Right atrium auricular region (tissue), 2 donors: ENCODE data around the gene RRAGD. TPM values are rescaled to one million over a fixed set of nuclear protein-coding genes. Genes with fewer than 3 reads are reported as not detected.

Experiments used
- DNase-seq: peaks from one replicate; pipeline ENCODE4 v3.0.0-alpha.2; 2019; ENCODE audit warnings: low spot score
- H3K27ac ChIP-seq, 2 donors: fragments of 200-600 bp; sonication (generic); 1 replicate in 1 of 2; 2 replicates in 1 of 2; pipeline ENCODE4 v1.5.1; 2016 to 2019
- H3K27me3 ChIP-seq, 2 donors: fragments of 200-600 bp; sonication (generic); one replicate each; pipeline versions ENCODE4 v1.5.1 to v1.6.0; 2017 to 2019
- H3K36me3 ChIP-seq: fragments of 200-600 bp; sonication (generic); one replicate; pipeline ENCODE4 v1.5.1; 2016
- H3K4me1 ChIP-seq, 2 donors: fragments of 200-600 bp; sonication (generic); one replicate each; pipeline versions ENCODE4 v1.5.1 to v1.6.0; 2017 to 2019
- H3K4me3 ChIP-seq, 2 donors: fragments of 200-600 bp; sonication (generic); 1 replicate in 1 of 2; 2 replicates in 1 of 2; pipeline ENCODE4 v1.5.1; 2017 to 2019; ENCODE audit warnings: mild to moderate bottlenecking in 1 of 2, moderate library complexity in 1 of 2
- H3K9me3 ChIP-seq, 2 donors: fragments of 200-600 bp; sonication (generic); one replicate each; pipeline ENCODE4 v1.5.1; 2019
- total RNA-seq, 2 donors: library from RNA; depleted of rRNA; stranded (reverse); fragments of >200 nt; gene quantifications; one replicate each; pipeline ENCODE4 v1.1.0, GENCODE V29; 2016
- TF ChIP-seq, protein P1 (sequence below), 2 donors: fragments of 200-600 bp; sonication (generic); IDR thresholded peaks; one replicate each; pipeline ENCODE4 v1.5.1; 2019; ENCODE audit warnings: antibody characterized with exemption in 2 of 2

The RRAGD gene
- total RNA-seq, 2 donors from 2014 or later = 56.4 to 98.0 TPM

DNA sequence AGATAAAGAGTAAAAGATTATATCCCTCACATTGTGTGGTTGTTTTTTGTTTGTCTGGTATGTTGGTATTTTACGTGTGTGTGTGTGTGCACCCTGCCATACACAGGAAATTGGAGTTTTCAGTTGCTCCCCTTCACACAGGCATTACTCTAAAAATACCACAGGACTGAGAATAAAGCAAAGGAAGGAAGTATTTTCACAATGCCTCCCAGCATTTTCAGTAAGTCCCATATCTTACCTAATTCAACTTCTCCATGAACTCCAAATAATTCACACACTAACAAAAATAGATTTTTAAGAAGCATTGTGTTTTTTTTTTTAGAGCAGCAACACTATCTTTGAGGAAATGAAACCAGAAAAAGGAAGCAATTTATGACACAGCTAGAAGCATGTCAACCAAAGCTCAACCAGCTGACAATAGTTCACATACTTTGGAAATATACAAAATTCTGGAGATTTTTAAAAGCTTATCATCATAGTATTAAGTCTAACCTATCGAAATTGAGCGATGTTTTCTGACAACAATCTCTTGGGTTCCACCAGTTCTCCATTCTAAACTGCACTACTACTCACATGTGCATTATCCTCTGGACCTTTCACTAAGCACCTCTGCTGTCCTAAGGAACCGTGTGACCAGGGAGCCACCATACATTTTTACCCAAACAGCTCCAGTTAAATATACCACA lies 61.6 kb downstream of the RRAGD start:
- H3K36me3 ChIP-seq = no peaks in the 10 kb centered on the region
- no peak for DNase-seq
- H3K27me3 ChIP-seq = no peaks in the 10 kb centered on the region
- H3K27ac ChIP-seq = peak overlapping the region; percentile 17 to 99
- peak overlapping the region in 1 of 2 donors; percentile 86 for H3K4me3 ChIP-seq
- H3K4me1 ChIP-seq = peaks cover 0 to 53% of the 10 kb centered on the region in 2 donors
- H3K9me3 ChIP-seq = no peaks in the 10 kb centered on the region
- TF ChIP-seq, protein P1, sequence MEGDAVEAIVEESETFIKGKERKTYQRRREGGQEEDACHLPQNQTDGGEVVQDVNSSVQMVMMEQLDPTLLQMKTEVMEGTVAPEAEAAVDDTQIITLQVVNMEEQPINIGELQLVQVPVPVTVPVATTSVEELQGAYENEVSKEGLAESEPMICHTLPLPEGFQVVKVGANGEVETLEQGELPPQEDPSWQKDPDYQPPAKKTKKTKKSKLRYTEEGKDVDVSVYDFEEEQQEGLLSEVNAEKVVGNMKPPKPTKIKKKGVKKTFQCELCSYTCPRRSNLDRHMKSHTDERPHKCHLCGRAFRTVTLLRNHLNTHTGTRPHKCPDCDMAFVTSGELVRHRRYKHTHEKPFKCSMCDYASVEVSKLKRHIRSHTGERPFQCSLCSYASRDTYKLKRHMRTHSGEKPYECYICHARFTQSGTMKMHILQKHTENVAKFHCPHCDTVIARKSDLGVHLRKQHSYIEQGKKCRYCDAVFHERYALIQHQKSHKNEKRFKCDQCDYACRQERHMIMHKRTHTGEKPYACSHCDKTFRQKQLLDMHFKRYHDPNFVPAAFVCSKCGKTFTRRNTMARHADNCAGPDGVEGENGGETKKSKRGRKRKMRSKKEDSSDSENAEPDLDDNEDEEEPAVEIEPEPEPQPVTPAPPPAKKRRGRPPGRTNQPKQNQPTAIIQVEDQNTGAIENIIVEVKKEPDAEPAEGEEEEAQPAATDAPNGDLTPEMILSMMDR (IDR thresholded peaks at IDR 0.05) = no peak

DNA sequence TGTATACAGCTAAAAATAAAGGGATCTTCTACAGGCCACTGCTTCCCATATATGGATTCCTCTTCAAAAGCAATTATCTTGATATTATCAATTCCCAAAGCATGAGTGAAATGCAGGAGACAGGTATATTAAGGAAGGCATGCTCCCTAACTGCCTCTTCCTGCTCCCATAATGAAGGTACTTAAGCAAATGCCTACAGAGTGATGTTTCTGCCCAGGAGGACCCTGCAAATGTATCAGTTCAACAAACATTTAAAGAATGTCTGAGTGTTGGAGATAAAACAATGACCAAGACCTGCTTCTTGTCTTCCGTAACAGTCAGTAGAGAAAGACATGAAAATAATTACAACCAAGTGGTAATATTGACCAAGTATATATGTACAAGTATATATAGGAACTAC lies 63.7 kb downstream of the RRAGD start:
- TF ChIP-seq, protein P1 (IDR thresholded peaks at IDR 0.05) = no peak
- Histone ChIP-seq H3K9me3 (no peaks in the 10 kb centered on the region), H3K27me3 (no peaks in the 10 kb centered on the region), H3K4me1 (peaks cover 0 to 63% of the 10 kb centered on the region in 2 donors), H3K27ac (no peak overlapping the region), H3K36me3 (no peaks in the 10 kb centered on the region), H3K4me3 (no peak overlapping the region)
- DNase-seq = no peak

DNA sequence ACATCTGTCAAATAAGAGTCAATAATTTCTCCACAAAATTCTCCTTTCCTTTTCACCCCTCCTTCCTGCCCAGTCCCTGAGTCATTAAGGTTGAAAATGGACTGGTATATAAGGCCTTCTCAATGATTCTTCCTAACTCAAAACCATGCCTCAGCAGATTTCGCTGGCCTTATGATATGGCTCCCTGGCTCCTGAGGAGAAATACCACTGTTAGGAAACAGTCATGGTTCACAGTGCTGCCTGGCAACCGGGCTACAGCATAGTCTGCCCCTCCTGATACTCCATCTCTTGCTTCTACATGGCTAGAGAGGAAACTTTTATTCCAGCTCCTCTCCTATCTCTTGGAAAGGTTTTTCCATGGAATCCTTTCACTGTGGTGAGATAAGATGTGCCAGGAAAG lies 64.2 kb downstream of the RRAGD start:
- no peak overlapping the region for H3K4me3 ChIP-seq
- DNase-seq = no peak
- peaks cover 1% of the 10 kb centered on the region for H3K36me3 ChIP-seq
- no peaks in the 10 kb centered on the region for H3K27me3 ChIP-seq
- TF ChIP-seq, protein P1 (IDR thresholded peaks at IDR 0.05) = no peak
- H3K9me3 ChIP-seq = no peaks in the 10 kb centered on the region
- no peak overlapping the region for H3K27ac ChIP-seq
- peaks cover 0 to 59% of the 10 kb centered on the region in 2 donors for H3K4me1 ChIP-seq

DNA sequence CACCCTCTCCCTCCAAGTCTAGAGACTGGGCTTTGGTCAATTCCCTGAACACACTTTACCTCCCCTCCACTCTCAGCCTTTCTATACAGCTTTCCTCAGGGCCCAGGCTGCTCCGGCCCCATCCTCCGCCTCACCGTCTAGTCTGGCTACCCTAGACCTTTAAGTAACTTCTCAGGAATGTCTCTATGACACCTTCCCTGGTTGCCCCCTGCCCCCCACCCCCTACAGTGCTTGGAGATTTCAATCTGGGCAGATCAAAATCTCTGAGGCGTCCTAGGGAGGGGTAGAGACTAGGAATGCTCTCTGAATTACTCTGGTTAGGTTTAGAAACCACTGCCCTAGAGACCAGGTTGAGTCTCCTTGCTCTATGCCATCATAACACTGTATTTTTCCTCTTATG lies 65.6 kb downstream of the RRAGD start:
- no peak overlapping the region for H3K27ac ChIP-seq
- peaks cover 0 to 54% of the 10 kb centered on the region in 2 donors for H3K4me1 ChIP-seq
- H3K36me3 ChIP-seq = peaks cover 15% of the 10 kb centered on the region
- H3K9me3 ChIP-seq = no peaks in the 10 kb centered on the region
- DNase-seq = no peak
- no peak overlapping the region for H3K4me3 ChIP-seq
- no peaks in the 10 kb centered on the region for H3K27me3 ChIP-seq
- TF ChIP-seq, protein P1 (IDR thresholded peaks at IDR 0.05) = no peak

DNA sequence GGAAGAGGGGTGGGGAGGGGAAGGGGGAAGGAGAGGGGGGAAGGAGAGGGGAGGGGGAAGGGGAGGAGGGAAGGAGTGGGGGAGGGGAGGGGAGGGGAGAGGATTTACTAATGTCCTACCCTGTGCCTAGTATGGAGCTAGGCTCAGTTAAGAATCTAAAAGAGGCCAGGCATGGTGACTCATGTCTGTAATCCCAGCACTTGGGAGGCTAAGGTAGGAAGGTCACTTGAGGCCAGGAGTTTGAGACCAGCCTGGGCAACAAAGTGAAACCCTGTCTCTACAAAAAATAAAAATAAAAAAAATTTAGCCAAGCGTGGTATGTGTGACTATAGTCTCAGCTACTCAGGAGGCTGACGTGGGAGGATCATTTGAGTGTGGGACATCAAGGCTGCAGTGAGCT lies 72.5 kb downstream of the RRAGD start:
- peaks cover 63% of the 10 kb centered on the region for H3K36me3 ChIP-seq
- H3K4me1 ChIP-seq = peaks cover 0 to 3% of the 10 kb centered on the region in 2 donors
- H3K27ac ChIP-seq = no peak overlapping the region
- H3K9me3 ChIP-seq = no peaks in the 10 kb centered on the region
- TF ChIP-seq, protein P1 (IDR thresholded peaks at IDR 0.05) = no peak
- H3K27me3 ChIP-seq = no peaks in the 10 kb centered on the region
- no peak overlapping the region for H3K4me3 ChIP-seq
- no peak for DNase-seq

DNA sequence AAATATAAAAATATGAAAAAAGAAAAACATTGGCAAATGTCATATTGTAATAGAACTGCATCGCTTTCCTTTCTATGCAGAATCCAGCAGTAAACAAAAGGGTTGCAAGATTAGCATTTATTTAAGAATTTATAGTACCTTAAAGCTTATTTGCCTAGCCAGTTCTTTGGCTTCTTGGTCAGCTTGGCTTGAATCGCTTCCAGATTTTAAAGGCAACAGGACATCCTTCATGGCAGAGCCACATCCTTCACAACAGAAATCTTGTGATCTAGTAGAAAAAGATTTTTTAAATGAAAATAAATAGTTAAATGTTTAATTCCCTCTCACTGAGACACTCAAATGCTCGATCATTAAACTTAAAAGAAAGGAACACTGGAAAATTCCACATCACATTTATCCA lies 76.9 kb downstream of the RRAGD start:
- H3K36me3 ChIP-seq = peaks cover 52% of the 10 kb centered on the region
- TF ChIP-seq, protein P1 (IDR thresholded peaks at IDR 0.05) = no peak
- H3K4me3 ChIP-seq = no peak overlapping the region
- no peaks in the 10 kb centered on the region for H3K9me3 ChIP-seq
- no peaks in the 10 kb centered on the region for H3K27me3 ChIP-seq
- H3K4me1 ChIP-seq = no peaks in the 10 kb centered on the region
- no peak for DNase-seq
- no peak overlapping the region for H3K27ac ChIP-seq
